Measurements from ENCODE around the gene PGAP1. TPM values are rescaled to one million over a fixed set of nuclear protein-coding genes. Genes with fewer than 3 reads are reported as not detected.

Gene PGAP1
- total and polyA plus RNA-seq, 8 donors: 0.56 to 56.9 (median 3.1) TPM

DNA sequence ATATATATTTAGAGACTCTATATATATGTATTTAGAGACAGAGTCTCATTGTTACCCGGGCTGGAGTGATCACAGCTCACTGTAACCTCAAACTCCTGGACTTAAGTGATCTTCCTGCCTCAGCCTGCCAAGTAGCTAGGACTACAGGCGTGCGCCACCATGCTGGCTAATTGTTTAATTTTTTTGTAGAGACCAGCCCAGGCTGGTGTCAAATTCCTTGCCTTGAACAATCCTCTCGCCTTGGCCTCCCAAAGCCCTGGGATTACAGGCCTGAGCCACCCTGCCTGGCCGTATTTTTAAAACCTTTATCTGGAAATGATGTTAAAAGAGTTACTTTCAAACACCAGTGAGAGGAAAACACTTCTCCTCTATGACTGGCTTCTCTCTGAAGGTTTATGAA is 30.9 kb upstream of the PGAP1 start:
- Histone ChIP-seq H3K36me3 (no peaks in the 10 kb centered on the region), H3K4me1 (peaks cover 0 to 11% (median 5%) of the 10 kb centered on the region in 4 donors), H3K27ac (no peak overlapping the region), H3K9me3 (no peaks in the 10 kb centered on the region), H3K27me3 (no peaks in the 10 kb centered on the region), H3K4me3 (no peak overlapping the region)
- DNase-seq: no peak
- intact Hi-C loops (cut with DNase I; ENCODE audit: low total_unique reads): no loop called here
- 84 to 94% (median 91%) methylated on average over 5 of the region's 5 CpGs for WGBS, 5 donors
- TF ChIP-seq, protein P1, sequence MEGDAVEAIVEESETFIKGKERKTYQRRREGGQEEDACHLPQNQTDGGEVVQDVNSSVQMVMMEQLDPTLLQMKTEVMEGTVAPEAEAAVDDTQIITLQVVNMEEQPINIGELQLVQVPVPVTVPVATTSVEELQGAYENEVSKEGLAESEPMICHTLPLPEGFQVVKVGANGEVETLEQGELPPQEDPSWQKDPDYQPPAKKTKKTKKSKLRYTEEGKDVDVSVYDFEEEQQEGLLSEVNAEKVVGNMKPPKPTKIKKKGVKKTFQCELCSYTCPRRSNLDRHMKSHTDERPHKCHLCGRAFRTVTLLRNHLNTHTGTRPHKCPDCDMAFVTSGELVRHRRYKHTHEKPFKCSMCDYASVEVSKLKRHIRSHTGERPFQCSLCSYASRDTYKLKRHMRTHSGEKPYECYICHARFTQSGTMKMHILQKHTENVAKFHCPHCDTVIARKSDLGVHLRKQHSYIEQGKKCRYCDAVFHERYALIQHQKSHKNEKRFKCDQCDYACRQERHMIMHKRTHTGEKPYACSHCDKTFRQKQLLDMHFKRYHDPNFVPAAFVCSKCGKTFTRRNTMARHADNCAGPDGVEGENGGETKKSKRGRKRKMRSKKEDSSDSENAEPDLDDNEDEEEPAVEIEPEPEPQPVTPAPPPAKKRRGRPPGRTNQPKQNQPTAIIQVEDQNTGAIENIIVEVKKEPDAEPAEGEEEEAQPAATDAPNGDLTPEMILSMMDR (IDR thresholded peaks at IDR 0.05): no peak
- TF ChIP-seq EP300 (IDR thresholded peaks at IDR 0.05) (no peak), POLR2A (IDR thresholded peaks at IDR 0.05) (no peak), POLR2AphosphoS5 (IDR thresholded peaks at IDR 0.05) (no peak)

- intact Hi-C loops (cut with DNase I; ENCODE audit: low total_unique reads): no loop called here
- Histone ChIP-seq H3K9me3 (no peaks in the 10 kb centered on the region), H3K4me1 (peaks cover 0 to 11% (median 5%) of the 10 kb centered on the region in 4 donors), H3K27me3 (no peaks in the 10 kb centered on the region), H3K36me3 (no peaks in the 10 kb centered on the region), H3K4me3 (no peak overlapping the region), H3K27ac (no peak overlapping the region)
- no peak for DNase-seq
- 70 to 80% (median 73%) methylated on average over 6 of the region's 6 CpGs for WGBS, 5 donors
- TF ChIP-seq, protein P1 (IDR thresholded peaks at IDR 0.05): no peak
- TF ChIP-seq POLR2AphosphoS5 (IDR thresholded peaks at IDR 0.05): no peak
- no peak for TF ChIP-seq POLR2A (IDR thresholded peaks at IDR 0.05)
- no peak for TF ChIP-seq EP300 (IDR thresholded peaks at IDR 0.05)
Measured at GRCh38 chr2:196956069-196956468, 29.6 kb upstream of the PGAP1 start.

DNA sequence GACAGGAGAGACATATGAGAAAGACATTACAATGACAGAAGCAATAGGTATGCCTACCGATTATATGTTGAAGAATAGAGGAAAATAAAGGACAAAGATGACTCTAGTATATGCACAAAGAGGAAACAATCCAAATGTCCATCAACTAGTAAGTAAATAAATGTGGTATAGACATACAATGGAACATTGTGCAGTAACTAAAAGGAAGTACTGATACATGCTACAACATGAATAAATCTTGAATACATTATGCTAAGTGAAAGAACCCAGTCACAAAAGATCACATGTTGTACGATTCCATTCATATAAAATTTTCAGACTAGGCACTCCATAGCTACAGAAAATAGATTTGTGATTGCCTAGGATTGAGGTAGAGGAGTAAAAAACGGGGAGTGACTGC is 28.5 kb upstream of the PGAP1 start:
- Histone ChIP-seq H3K27me3 (no peaks in the 10 kb centered on the region), H3K9me3 (no peaks in the 10 kb centered on the region), H3K4me1 (peaks cover 0 to 7% (median 4%) of the 10 kb centered on the region in 4 donors), H3K4me3 (no peak overlapping the region), H3K27ac (no peak overlapping the region), H3K36me3 (no peaks in the 10 kb centered on the region)
- no peak for DNase-seq
- WGBS, 5 donors: 52 to 73% (median 58%) methylated on average over 3 of the region's 3 CpGs
- no peak for TF ChIP-seq POLR2A (IDR thresholded peaks at IDR 0.05)
- TF ChIP-seq POLR2AphosphoS5 (IDR thresholded peaks at IDR 0.05): no peak
- TF ChIP-seq, protein P1 (IDR thresholded peaks at IDR 0.05): no peak
- TF ChIP-seq EP300 (IDR thresholded peaks at IDR 0.05): no peak
- intact Hi-C loops (cut with DNase I; ENCODE audit: low total_unique reads): no loop called here

DNA sequence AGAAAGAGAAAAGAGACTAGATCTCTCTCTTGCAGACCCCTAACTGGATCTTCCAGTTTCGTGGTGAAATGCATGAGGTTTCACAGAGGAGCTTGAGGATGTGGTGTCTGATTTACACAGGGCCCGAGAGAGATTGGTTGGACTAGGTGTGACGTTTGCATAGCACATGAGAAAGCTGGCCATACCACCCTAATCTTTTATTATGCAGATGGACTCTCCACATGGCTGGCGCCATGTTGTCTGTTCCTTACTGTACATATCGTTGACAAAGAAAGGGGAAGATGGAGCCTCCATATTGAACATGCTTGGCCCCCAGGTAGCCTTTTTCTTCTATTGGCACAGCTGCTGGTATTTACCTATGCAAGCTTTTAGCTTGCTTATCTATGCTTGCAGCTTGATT is 27.5 kb upstream of the PGAP1 start:
- Histone ChIP-seq H3K27ac (no peak overlapping the region), H3K27me3 (no peaks in the 10 kb centered on the region), H3K36me3 (no peaks in the 10 kb centered on the region), H3K4me1 (no peaks in the 10 kb centered on the region), H3K9me3 (no peaks in the 10 kb centered on the region), H3K4me3 (no peak overlapping the region)
- intact Hi-C loops (cut with DNase I; ENCODE audit: low total_unique reads): no loop called here
- TF ChIP-seq, protein P1 (IDR thresholded peaks at IDR 0.05): no peak
- TF ChIP-seq EP300 (IDR thresholded peaks at IDR 0.05): no peak
- no peak for TF ChIP-seq POLR2A (IDR thresholded peaks at IDR 0.05)
- TF ChIP-seq POLR2AphosphoS5 (IDR thresholded peaks at IDR 0.05): no peak
- 60 to 71% (median 67%) methylated on average over 5 of the region's 5 CpGs for WGBS, 5 donors
- DNase-seq: no peak
